Small intestine (tissue), 7 donors: ENCODE data around the gene F8. TPM values are rescaled to one million over a fixed set of nuclear protein-coding genes. Genes with fewer than 3 reads are reported as not detected.

Experiments used
- DNase-seq, 2 donors: peaks; one replicate each; pipeline versions ENCODE4 v3.0.0 to v3.0.0-alpha.2; 2013
- FAIRE-seq: peaks from 2 replicates; lab custom pipeline; 2012; peaks lifted over from hg19 to GRCh38; lab: Jason Lieb, UNC
- H3K27ac ChIP-seq, 3 donors: one replicate each; pipeline ENCODE4 v1.5.1; 2013; ENCODE audit warnings: low read length in 2 of 3, mild to moderate bottlenecking in 2 of 3, control low read depth in 1 of 3, inconsistent platforms in 1 of 3, low read depth in 1 of 3, moderate library complexity in 1 of 3
- H3K27me3 ChIP-seq, 3 donors: one replicate each; pipeline ENCODE4 v1.6.1; 2013; ENCODE audit warnings: low read length in 3 of 3, inconsistent platforms in 1 of 3; ENCODE audit not compliant: control insufficient read depth in 3 of 3, insufficient read depth in 3 of 3
- H3K36me3 ChIP-seq, 3 donors: one replicate each; pipeline ENCODE4 v1.6.1; 2013; ENCODE audit warnings: low read length in 3 of 3, inconsistent platforms in 1 of 3, low read depth in 1 of 3, mild to moderate bottlenecking in 1 of 3, moderate library complexity in 1 of 3; ENCODE audit not compliant: control insufficient read depth in 3 of 3, insufficient read depth in 2 of 3
- H3K4me1 ChIP-seq, 3 donors: one replicate each; pipeline ENCODE4 v1.6.1; 2013; ENCODE audit warnings: low read length in 2 of 3, inconsistent platforms in 1 of 3, low read depth in 1 of 3, mild to moderate bottlenecking in 1 of 3, moderate library complexity in 1 of 3; ENCODE audit not compliant: control insufficient read depth in 3 of 3, insufficient read depth in 2 of 3
- H3K4me3 ChIP-seq, 3 donors: one replicate each; pipeline ENCODE4 v1.5.1; 2013; ENCODE audit warnings: low read length in 3 of 3, control low read depth in 1 of 3, inconsistent platforms in 1 of 3, low read depth in 1 of 3, mild to moderate bottlenecking in 1 of 3, moderate library complexity in 1 of 3
- H3K9me3 ChIP-seq, 2 donors: one replicate each; pipeline ENCODE4 v1.6.1; 2013; ENCODE audit warnings: low read depth in 1 of 2, low read length in 1 of 2; ENCODE audit not compliant: control insufficient read depth in 2 of 2, insufficient read depth in 1 of 2
- WGBS, 3 donors: extraction: QIAGEN DNeasy Blood & Tissue Kit; methylation state at CpG; one replicate each; pipeline ENCODE4 v1.1.7; 2013; 5-methylcytosine and 5-hydroxymethylcytosine counted together
- polyA plus RNA-seq, 4 donors: library from polyadenylated mRNA; stranded (reverse) in 3 of 4; unstranded in 1 of 4; fragments of 200-250 nt in 3 of 4; fragments of 120-200 nt in 1 of 4; gene quantifications; one replicate each; pipeline versions ENCODE4 v1.2.1 to v1.2.3, GENCODE V29; 2013
- donor health status: healthy with polysubstance abuse.
- donor health status: control.
- donor health status: control.
- donor health status: Bipolar disorder and iron deficiency.
- donor health status: healthy.

F8 gene
- polyA plus RNA-seq, 4 donors = 0.89 to 4.8 (median 1.7) TPM

GRCh38 chrX:155048977-155049619 lies 26.6 kb upstream of the F8 start:
- FAIRE-seq = no peak
- no peaks in the 10 kb centered on the region for H3K27me3 ChIP-seq

GRCh38 chrX:155046811-155047528 lies 24.4 kb upstream of the F8 start:
- H3K27ac ChIP-seq = no peak overlapping the region
- FAIRE-seq = no peak
- no peaks in the 10 kb centered on the region for H3K9me3 ChIP-seq
- H3K27me3 ChIP-seq = no peaks in the 10 kb centered on the region
- peaks cover 0 to 3% (median 2%) of the 10 kb centered on the region in 3 donors for H3K36me3 ChIP-seq
- H3K4me3 ChIP-seq = no peak overlapping the region
- no peaks in the 10 kb centered on the region for H3K4me1 ChIP-seq
- WGBS, 3 donors = 73 to 94% (median 79%) methylated on average over 5 of the region's 5 CpGs
- no peak for DNase-seq

More at GRCh38 chrX:155048977-155049619, 26.6 kb upstream of the F8 start:
- peaks cover 2 to 3% (median 2%) of the 10 kb centered on the region in 3 donors for H3K36me3 ChIP-seq
- no peak overlapping the region for H3K4me3 ChIP-seq
- peak; percentile 29 to 60 for DNase-seq
- H3K4me1 ChIP-seq = no peaks in the 10 kb centered on the region
- no peak overlapping the region for H3K27ac ChIP-seq
- 43 to 53% (median 53%) methylated on average over 9 of the region's 9 CpGs for WGBS, 3 donors
- H3K9me3 ChIP-seq = no peaks in the 10 kb centered on the region

- no peaks in the 10 kb centered on the region for H3K27me3 ChIP-seq
- H3K27ac ChIP-seq = no peak overlapping the region
- no peaks in the 10 kb centered on the region for H3K9me3 ChIP-seq
- DNase-seq = no peak
- FAIRE-seq = no peak
- WGBS, 3 donors = 72 to 91% (median 90%) methylated on average over 6 of the region's 6 CpGs
- H3K4me3 ChIP-seq = no peak overlapping the region
- H3K4me1 ChIP-seq = no peaks in the 10 kb centered on the region
- peaks cover 0 to 2% (median 0%) of the 10 kb centered on the region in 3 donors for H3K36me3 ChIP-seq
Measured at GRCh38 chrX:155046129-155046810, 23.7 kb upstream of the F8 start.

DNA sequence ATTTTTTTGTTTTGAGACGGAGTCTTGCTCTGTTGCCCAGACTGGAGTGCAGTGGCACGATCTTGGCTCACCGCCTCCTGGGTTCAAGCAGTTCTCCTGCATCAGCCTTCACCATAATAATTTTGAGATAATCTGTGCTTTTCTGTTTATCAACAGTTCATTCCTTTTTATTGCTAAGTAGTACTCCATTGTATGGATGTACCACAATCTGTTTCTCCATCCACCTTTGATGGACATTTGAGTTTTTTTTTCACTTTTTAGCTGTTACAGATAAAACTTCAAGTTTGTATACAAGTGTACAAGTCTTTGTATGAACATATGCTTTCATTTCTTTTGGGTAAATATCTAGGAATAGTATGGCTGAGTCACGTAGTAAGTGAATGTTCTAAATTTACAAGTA lies 13.2 kb upstream of the F8 start:
- FAIRE-seq (no peak), DNase-seq (no peak)
- H3K27me3 ChIP-seq = no peaks in the 10 kb centered on the region

GRCh38 chrX:155031657-155032056 lies 9.1 kb upstream of the F8 start:
- Histone ChIP-seq H3K4me3 (no peak overlapping the region), H3K27ac (no peak overlapping the region), H3K9me3 (no peaks in the 10 kb centered on the region), H3K27me3 (no peaks in the 10 kb centered on the region), H3K4me1 (peaks cover 0 to 4% (median 0%) of the 10 kb centered on the region in 3 donors), H3K36me3 (peaks cover 0 to 2% (median 0%) of the 10 kb centered on the region in 3 donors)
- no peak for FAIRE-seq
- DNase-seq = no peak
- whole genome bisulfite sequencing, 3 donors = 91 to 92% (median 91%) methylated on average over 5 of the region's 5 CpGs

More for the DNA sequence above, 13.2 kb upstream of the F8 start:
- Histone ChIP-seq H3K4me1 (no peaks in the 10 kb centered on the region), H3K27ac (no peak overlapping the region), H3K9me3 (no peaks in the 10 kb centered on the region), H3K4me3 (no peak overlapping the region), H3K36me3 (peaks cover 0 to 2% (median 0%) of the 10 kb centered on the region in 3 donors)
- WGBS, 3 donors = 91 to 96% (median 92%) methylated on average over 4 of the region's 4 CpGs

DNA sequence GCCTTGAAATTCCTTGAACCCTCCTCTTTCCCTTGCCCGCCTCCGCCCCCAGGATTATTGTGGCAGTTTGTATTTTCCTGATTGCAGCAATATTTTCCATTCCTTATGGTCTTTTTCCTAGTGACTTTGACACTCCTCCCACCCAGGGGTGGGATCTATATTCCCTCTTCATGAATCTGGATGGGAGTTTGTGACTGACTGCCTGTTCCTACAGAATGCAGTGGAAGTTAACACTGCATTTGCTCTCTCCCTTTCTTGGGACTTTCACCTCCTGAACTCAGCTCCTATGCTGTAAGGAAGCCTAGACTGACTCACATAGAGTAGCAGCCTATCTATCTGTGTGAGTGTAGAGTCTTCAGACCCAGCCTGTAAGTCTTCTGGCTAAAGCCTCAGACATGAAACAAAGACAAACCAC lies 6.4 kb upstream of the F8 start:
- DNase-seq = peak in 1 of 2 donors; percentile 51
- H3K36me3 ChIP-seq = no peaks in the 10 kb centered on the region
- H3K27ac ChIP-seq = peak overlapping the region in 1 of 3 donors; percentile 61
- H3K4me1 ChIP-seq = peaks cover 0 to 4% (median 0%) of the 10 kb centered on the region in 3 donors
- 71 to 88% (median 88%) methylated on average over 2 of the region's 2 CpGs for WGBS, 3 donors
- no peaks in the 10 kb centered on the region for H3K9me3 ChIP-seq
- FAIRE-seq = no peak
- no peak overlapping the region for H3K4me3 ChIP-seq
- no peaks in the 10 kb centered on the region for H3K27me3 ChIP-seq

GRCh38 chrX:155028129-155028528 lies 5.6 kb upstream of the F8 start:
- no peak for FAIRE-seq
- peaks cover 0 to 4% (median 0%) of the 10 kb centered on the region in 3 donors for H3K4me1 ChIP-seq
- WGBS, 3 donors = 7 to 24% (median 13%) methylated on average over 3 of the region's 3 CpGs
- H3K27ac ChIP-seq = peak overlapping the region in 2 of 3 donors; percentile 78 to 82
- no peaks in the 10 kb centered on the region for H3K9me3 ChIP-seq
- H3K4me3 ChIP-seq = peak overlapping the region in 2 of 3 donors; percentile 51 to 55
- H3K27me3 ChIP-seq = no peaks in the 10 kb centered on the region
- H3K36me3 ChIP-seq = no peaks in the 10 kb centered on the region
- peak in 1 of 2 donors; percentile 3 for DNase-seq

- 1 to 38% (median 11%) methylated on average over 14 of the region's 14 CpGs for WGBS, 3 donors
- H3K4me1 ChIP-seq = peaks cover 0 to 4% (median 0%) of the 10 kb centered on the region in 3 donors
- H3K36me3 ChIP-seq = no peaks in the 10 kb centered on the region
- H3K27ac ChIP-seq = peak overlapping the region; percentile 82 to 90 (median 88)
- no peak for FAIRE-seq
- no peaks in the 10 kb centered on the region for H3K27me3 ChIP-seq
- DNase-seq = peak; percentile 37 to 48
- H3K4me3 ChIP-seq = peak overlapping the region; percentile 43 to 55 (median 51)
- no peaks in the 10 kb centered on the region for H3K9me3 ChIP-seq
Measured at GRCh38 chrX:155027509-155028066, 5.1 kb upstream of the F8 start.
